ENCODE data around the gene FAM210A.

FAM210A gene

GRCh38 chr18:13623871-13624270 lies 102.5 kb downstream of the FAM210A start:
- Histone ChIP-seq H3K27ac (no peak overlapping the region), H3K36me3 (peaks cover 23% of the 10 kb centered on the region), H3K4me1 (ENCODE audit: control insufficient read depth in 1 of 2, insufficient read depth in 1 of 2, low read depth in 1 of 2, low read length in 1 of 2) (no peaks in the 10 kb centered on the region), H3K9me3 (no peaks in the 10 kb centered on the region), H3K27me3 (peaks cover 10% of the 10 kb centered on the region), H3K4me3 (ENCODE audit: low read depth in 1 of 2, low read length in 1 of 2) (no peak overlapping the region)
- TF ChIP-seq CTCF (IDR thresholded peaks at IDR 0.05), result no peak

- no peaks in the 10 kb centered on the region for H3K4me1 ChIP-seq (ENCODE audit: control insufficient read depth in 1 of 2, insufficient read depth in 1 of 2, low read depth in 1 of 2, low read length in 1 of 2)
- H3K27ac ChIP-seq, result no peak overlapping the region
- no peak overlapping the region for H3K4me3 ChIP-seq (ENCODE audit: low read depth in 1 of 2, low read length in 1 of 2)
- peaks cover 6% of the 10 kb centered on the region for H3K27me3 ChIP-seq
- no peaks in the 10 kb centered on the region for H3K9me3 ChIP-seq
- TF ChIP-seq CTCF (IDR thresholded peaks at IDR 0.05), result no peak
- H3K36me3 ChIP-seq, result peaks cover 23% of the 10 kb centered on the region
Observed at GRCh38 chr18:13623348-13623747, 103.0 kb downstream of the FAM210A start.

- Histone ChIP-seq H3K27me3 (no peaks in the 10 kb centered on the region), H3K27ac (no peak overlapping the region), H3K4me1 (ENCODE audit: control insufficient read depth in 1 of 2, insufficient read depth in 1 of 2, low read depth in 1 of 2, low read length in 1 of 2) (no peaks in the 10 kb centered on the region), H3K36me3 (peaks cover 23% of the 10 kb centered on the region), H3K9me3 (no peaks in the 10 kb centered on the region), H3K4me3 (ENCODE audit: low read depth in 1 of 2, low read length in 1 of 2) (no peak overlapping the region)
- TF ChIP-seq CTCF (IDR thresholded peaks at IDR 0.05), result no peak
Observed at GRCh38 chr18:13622751-13623150, 103.6 kb downstream of the FAM210A start.

GRCh38 chr18:13621886-13622619 lies 104.3 kb downstream of the FAM210A start:
- no peaks in the 10 kb centered on the region for H3K9me3 ChIP-seq
- TF ChIP-seq CTCF (IDR thresholded peaks at IDR 0.05), result no peak
- H3K27me3 ChIP-seq, result no peaks in the 10 kb centered on the region
- H3K4me1 ChIP-seq (ENCODE audit: control insufficient read depth in 1 of 2, insufficient read depth in 1 of 2, low read depth in 1 of 2, low read length in 1 of 2), result no peaks in the 10 kb centered on the region
- H3K4me3 ChIP-seq (ENCODE audit: low read depth in 1 of 2, low read length in 1 of 2), result no peak overlapping the region
- H3K36me3 ChIP-seq, result peaks cover 23% of the 10 kb centered on the region
- no peak overlapping the region for H3K27ac ChIP-seq

GRCh38 chr18:13621446-13621849 lies 104.9 kb downstream of the FAM210A start:
- Histone ChIP-seq H3K4me3 (ENCODE audit: low read depth in 1 of 2, low read length in 1 of 2) (no peak overlapping the region), H3K9me3 (no peaks in the 10 kb centered on the region), H3K27ac (no peak overlapping the region), H3K36me3 (peaks cover 23% of the 10 kb centered on the region), H3K4me1 (ENCODE audit: control insufficient read depth in 1 of 2, insufficient read depth in 1 of 2, low read depth in 1 of 2, low read length in 1 of 2) (no peaks in the 10 kb centered on the region), H3K27me3 (no peaks in the 10 kb centered on the region)
- no peak for TF ChIP-seq CTCF (IDR thresholded peaks at IDR 0.05)
